Osteocyte (in vitro differentiated cells): ENCODE measurements around the gene RANBP3. TPM values are rescaled to one million over a fixed set of nuclear protein-coding genes. Genes with fewer than 3 reads are reported as not detected.

Source experiments
- DNase-seq: peaks from one replicate; pipeline ENCODE4 v3.0.0; 2021; ENCODE audit warnings: mixed read lengths; ENCODE audit not compliant: unreplicated experiment; ENCODE audit errors: extremely low spot score
- H3K27ac Mint-ChIP-seq: one replicate; pipeline ENCODE4 v1.8.0; 2021; ENCODE audit warnings: mild to moderate bottlenecking, mixed read lengths; ENCODE audit not compliant: unreplicated experiment
- H3K27me3 Mint-ChIP-seq: one replicate; pipeline ENCODE4 v1.8.0; 2021; ENCODE audit warnings: mixed read lengths; ENCODE audit not compliant: unreplicated experiment
- H3K36me3 Mint-ChIP-seq: one replicate; pipeline ENCODE4 v1.8.0; 2021; ENCODE audit warnings: mixed read lengths; ENCODE audit not compliant: unreplicated experiment
- H3K4me1 Mint-ChIP-seq: one replicate; pipeline ENCODE4 v1.8.0; 2021; ENCODE audit warnings: mixed read lengths; ENCODE audit not compliant: unreplicated experiment
- H3K4me3 Mint-ChIP-seq: one replicate; pipeline ENCODE4 v1.8.0; 2021; ENCODE audit warnings: mild to moderate bottlenecking, moderate library complexity, mixed read lengths; ENCODE audit not compliant: unreplicated experiment
- H3K9me3 Mint-ChIP-seq: one replicate; pipeline ENCODE4 v1.8.0; 2021; ENCODE audit warnings: mixed read lengths; ENCODE audit not compliant: unreplicated experiment
- CTCF ChIP-seq: fragments of 200-600 bp; sonication (generic); IDR thresholded peaks from 2 replicates; pipeline ENCODE4 v1.5.0; 2021; ENCODE audit warnings: antibody characterized with exemption, mild to moderate bottlenecking, moderate library complexity
- total RNA-seq: library from RNA; stranded (reverse); gene quantifications from 2 replicates; pipeline ENCODE4 v1.2.1, GENCODE V29; 2021

The RANBP3 gene
- total RNA-seq, 1 donor from 2014 or later, result 74.9 TPM

GRCh38 chr19:6005321-6006069, 27.6 kb upstream of the RANBP3 start:
- Mint-ChIP-seq H3K27ac (no peak overlapping the region), H3K9me3 (no peaks in the 10 kb centered on the region), H3K4me1 (no peaks in the 10 kb centered on the region), H3K36me3 (no peaks in the 10 kb centered on the region), H3K27me3 (no peaks in the 10 kb centered on the region), H3K4me3 (no peak overlapping the region)
- DNase-seq, result no peak
- no peak for TF ChIP-seq CTCF

GRCh38 chr19:6003976-6004375, 26.0 kb upstream of the RANBP3 start:
- H3K4me1 Mint-ChIP-seq, result no peaks in the 10 kb centered on the region
- no peak overlapping the region for H3K4me3 Mint-ChIP-seq
- no peak for DNase-seq
- H3K27ac Mint-ChIP-seq, result no peak overlapping the region
- no peak for TF ChIP-seq CTCF
- no peaks in the 10 kb centered on the region for H3K9me3 Mint-ChIP-seq
- no peaks in the 10 kb centered on the region for H3K27me3 Mint-ChIP-seq
- H3K36me3 Mint-ChIP-seq, result no peaks in the 10 kb centered on the region

- no peaks in the 10 kb centered on the region for H3K4me1 Mint-ChIP-seq
- no peak for TF ChIP-seq CTCF
- no peak for DNase-seq
- H3K36me3 Mint-ChIP-seq, result no peaks in the 10 kb centered on the region
- H3K27me3 Mint-ChIP-seq, result no peaks in the 10 kb centered on the region
- H3K4me3 Mint-ChIP-seq, result no peak overlapping the region
- no peak overlapping the region for H3K27ac Mint-ChIP-seq
- H3K9me3 Mint-ChIP-seq, result no peaks in the 10 kb centered on the region
Observed at GRCh38 chr19:6002591-6002990, 24.7 kb upstream of the RANBP3 start.

GRCh38 chr19:6000228-6000847, 22.4 kb upstream of the RANBP3 start:
- Mint-ChIP-seq H3K4me1 (no peaks in the 10 kb centered on the region), H3K27me3 (no peaks in the 10 kb centered on the region), H3K36me3 (no peaks in the 10 kb centered on the region), H3K9me3 (no peaks in the 10 kb centered on the region), H3K27ac (no peak overlapping the region), H3K4me3 (no peak overlapping the region)
- DNase-seq, result no peak
- no peak for TF ChIP-seq CTCF

GRCh38 chr19:5999693-6000092, 21.8 kb upstream of the RANBP3 start:
- H3K9me3 Mint-ChIP-seq, result no peaks in the 10 kb centered on the region
- no peaks in the 10 kb centered on the region for H3K4me1 Mint-ChIP-seq
- H3K4me3 Mint-ChIP-seq, result no peak overlapping the region
- no peak overlapping the region for H3K27ac Mint-ChIP-seq
- no peak for TF ChIP-seq CTCF
- H3K27me3 Mint-ChIP-seq, result no peaks in the 10 kb centered on the region
- no peak for DNase-seq
- no peaks in the 10 kb centered on the region for H3K36me3 Mint-ChIP-seq
